Chondrocyte (in vitro differentiated cells): ENCODE data around the gene EPHA4. TPM values are rescaled to one million over a fixed set of nuclear protein-coding genes. Genes with fewer than 3 reads are reported as not detected.

Experiments used
- DNase-seq: peaks from one replicate; pipeline ENCODE4 v3.0.0; 2021; ENCODE audit warnings: mixed read lengths, low spot score
- H3K27ac Mint-ChIP-seq: one replicate; pipeline ENCODE4 v1.8.0; 2021; ENCODE audit warnings: mild to moderate bottlenecking, moderate library complexity, mixed read lengths; ENCODE audit not compliant: unreplicated experiment
- H3K27me3 Mint-ChIP-seq: 2 replicates; pipeline ENCODE4 v1.8.0; 2021; ENCODE audit warnings: low read depth, mixed read lengths
- H3K36me3 Mint-ChIP-seq: 2 replicates; pipeline ENCODE4 v1.8.0; 2021; ENCODE audit warnings: low read depth, mixed read lengths
- H3K4me1 Mint-ChIP-seq: 2 replicates; pipeline ENCODE4 v1.8.0; 2021; ENCODE audit warnings: low read depth, mild to moderate bottlenecking, mixed read lengths
- H3K4me3 Mint-ChIP-seq: one replicate; pipeline ENCODE4 v1.8.0; 2021; ENCODE audit warnings: mild to moderate bottlenecking, moderate library complexity, mixed read lengths; ENCODE audit not compliant: unreplicated experiment
- H3K9me3 Mint-ChIP-seq: 2 replicates; pipeline ENCODE4 v1.8.0; 2021; ENCODE audit warnings: low read depth, mixed read lengths
- CTCF ChIP-seq: fragments of 200-600 bp; sonication (generic); IDR thresholded peaks from 2 replicates; pipeline ENCODE4 v1.5.0; 2021; ENCODE audit warnings: antibody characterized with exemption, mild to moderate bottlenecking, moderate library complexity
- total RNA-seq: library from RNA; stranded (reverse); gene quantifications from 3 replicates; pipeline ENCODE4 v1.2.1, GENCODE V29; 2021

EPHA4 gene
- total RNA-seq, 1 donor from 2014 or later, result 3.9 TPM

GRCh38 chr2:221478485-221478863, 93.6 kb downstream of the EPHA4 start:
- H3K27me3 Mint-ChIP-seq, result no peaks in the 10 kb centered on the region
- DNase-seq, result no peak
- H3K9me3 Mint-ChIP-seq, result no peaks in the 10 kb centered on the region
- peaks cover 1% of the 10 kb centered on the region for H3K36me3 Mint-ChIP-seq
- H3K4me3 Mint-ChIP-seq, result no peak overlapping the region
- H3K4me1 Mint-ChIP-seq, result no peaks in the 10 kb centered on the region
- no peak overlapping the region for H3K27ac Mint-ChIP-seq
- no peak for TF ChIP-seq CTCF

DNA sequence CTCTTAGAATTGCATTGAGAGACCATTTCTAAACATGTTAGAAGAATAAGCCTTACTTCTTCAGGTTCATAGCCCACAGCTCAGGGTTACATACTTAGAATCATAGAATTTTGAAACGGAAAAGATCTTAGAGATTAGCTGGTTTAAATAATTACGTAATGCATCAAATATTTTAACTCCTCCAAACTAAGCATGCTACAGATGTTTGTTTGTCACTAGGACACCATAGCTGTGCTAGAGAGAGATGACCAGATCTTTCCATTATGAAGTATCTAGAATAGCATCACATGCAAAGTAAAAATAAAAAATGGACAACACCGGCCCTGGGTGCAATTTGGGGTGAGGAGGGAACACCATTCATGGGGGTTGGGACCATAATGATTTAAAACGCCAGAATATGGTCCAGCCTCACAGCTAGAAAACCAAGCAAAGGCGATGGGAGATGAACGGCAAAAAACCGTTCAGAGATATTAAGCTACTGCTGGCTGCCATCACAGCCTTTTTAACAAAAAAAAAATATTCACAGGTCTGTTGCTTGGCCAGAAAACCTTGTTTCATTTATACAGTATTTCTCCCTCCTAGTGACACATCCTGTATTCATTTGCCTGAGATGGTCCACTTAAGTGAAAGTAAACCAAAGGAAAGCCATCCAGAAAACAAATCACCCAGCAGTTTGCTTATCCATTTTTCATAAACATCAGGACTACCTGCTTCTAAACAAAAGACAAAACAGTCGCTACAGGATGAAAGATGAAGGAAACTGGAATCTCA, 94.2 kb downstream of the EPHA4 start:
- H3K27ac Mint-ChIP-seq, result no peak overlapping the region
- H3K27me3 Mint-ChIP-seq, result no peaks in the 10 kb centered on the region
- H3K9me3 Mint-ChIP-seq, result no peaks in the 10 kb centered on the region
- H3K4me3 Mint-ChIP-seq, result no peak overlapping the region
- no peaks in the 10 kb centered on the region for H3K4me1 Mint-ChIP-seq
- peaks cover 1% of the 10 kb centered on the region for H3K36me3 Mint-ChIP-seq
- TF ChIP-seq CTCF, result no peak
- no peak for DNase-seq

- no peak for DNase-seq
- no peak for TF ChIP-seq CTCF
- no peak overlapping the region for H3K4me3 Mint-ChIP-seq
- no peaks in the 10 kb centered on the region for H3K27me3 Mint-ChIP-seq
- H3K9me3 Mint-ChIP-seq, result no peaks in the 10 kb centered on the region
- peaks cover 1% of the 10 kb centered on the region for H3K36me3 Mint-ChIP-seq
- H3K27ac Mint-ChIP-seq, result no peak overlapping the region
- H3K4me1 Mint-ChIP-seq, result no peaks in the 10 kb centered on the region
These were observed 95.9 kb downstream of the EPHA4 start for GRCh38 chr2:221476195-221476594.

- H3K9me3 Mint-ChIP-seq, result no peaks in the 10 kb centered on the region
- no peaks in the 10 kb centered on the region for H3K27me3 Mint-ChIP-seq
- no peak for TF ChIP-seq CTCF
- no peaks in the 10 kb centered on the region for H3K4me1 Mint-ChIP-seq
- no peak overlapping the region for H3K27ac Mint-ChIP-seq
- DNase-seq, result no peak
- no peak overlapping the region for H3K4me3 Mint-ChIP-seq
- H3K36me3 Mint-ChIP-seq, result no peaks in the 10 kb centered on the region
These were observed 98.7 kb downstream of the EPHA4 start for GRCh38 chr2:221473451-221473850.

- TF ChIP-seq CTCF, result no peak
- Mint-ChIP-seq H3K9me3 (no peaks in the 10 kb centered on the region), H3K27me3 (no peaks in the 10 kb centered on the region), H3K27ac (no peak overlapping the region), H3K36me3 (no peaks in the 10 kb centered on the region), H3K4me1 (peaks cover 12% of the 10 kb centered on the region), H3K4me3 (no peak overlapping the region)
- no peak for DNase-seq
These were observed 103.8 kb downstream of the EPHA4 start for GRCh38 chr2:221468317-221468716.
